ENCODE data around the gene MRPS14.

DNA sequence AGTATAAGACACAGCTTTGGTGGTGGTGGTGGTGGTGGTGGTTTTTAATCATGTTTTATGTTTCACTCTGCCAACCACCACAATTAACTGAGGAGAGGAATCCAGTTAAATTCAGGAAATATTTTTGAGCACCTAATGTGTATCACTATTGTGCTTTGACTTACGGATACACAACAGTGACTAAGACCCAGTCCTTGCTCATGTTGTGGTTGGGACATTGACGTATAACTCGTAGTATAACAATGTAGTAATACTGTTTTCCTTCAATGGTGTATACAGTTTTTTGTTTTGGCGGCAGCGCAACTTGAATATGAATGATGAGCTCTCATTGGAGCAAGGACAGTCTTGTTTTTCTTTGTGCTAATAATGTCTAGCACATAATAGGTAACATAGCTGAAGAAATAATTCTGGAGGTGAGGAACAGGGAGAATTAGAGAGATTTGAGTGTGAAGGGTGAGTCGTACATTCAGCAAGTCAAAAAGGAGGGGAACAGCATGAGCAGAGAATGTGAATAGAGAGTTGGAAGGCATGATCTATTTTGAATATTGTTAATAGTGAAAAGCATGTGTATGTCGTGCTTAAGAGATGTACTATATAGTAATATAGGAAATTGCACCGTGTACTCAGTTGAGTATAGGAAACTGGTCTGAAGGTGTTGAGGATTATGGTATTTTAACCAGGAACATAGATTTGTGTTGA lies 18.0 kb downstream of the MRPS14 start:
- TF ChIP-seq MAX (CRISPR knock-in tag; IDR thresholded peaks at IDR 0.05): no peak
- TF ChIP-seq, protein P1, sequence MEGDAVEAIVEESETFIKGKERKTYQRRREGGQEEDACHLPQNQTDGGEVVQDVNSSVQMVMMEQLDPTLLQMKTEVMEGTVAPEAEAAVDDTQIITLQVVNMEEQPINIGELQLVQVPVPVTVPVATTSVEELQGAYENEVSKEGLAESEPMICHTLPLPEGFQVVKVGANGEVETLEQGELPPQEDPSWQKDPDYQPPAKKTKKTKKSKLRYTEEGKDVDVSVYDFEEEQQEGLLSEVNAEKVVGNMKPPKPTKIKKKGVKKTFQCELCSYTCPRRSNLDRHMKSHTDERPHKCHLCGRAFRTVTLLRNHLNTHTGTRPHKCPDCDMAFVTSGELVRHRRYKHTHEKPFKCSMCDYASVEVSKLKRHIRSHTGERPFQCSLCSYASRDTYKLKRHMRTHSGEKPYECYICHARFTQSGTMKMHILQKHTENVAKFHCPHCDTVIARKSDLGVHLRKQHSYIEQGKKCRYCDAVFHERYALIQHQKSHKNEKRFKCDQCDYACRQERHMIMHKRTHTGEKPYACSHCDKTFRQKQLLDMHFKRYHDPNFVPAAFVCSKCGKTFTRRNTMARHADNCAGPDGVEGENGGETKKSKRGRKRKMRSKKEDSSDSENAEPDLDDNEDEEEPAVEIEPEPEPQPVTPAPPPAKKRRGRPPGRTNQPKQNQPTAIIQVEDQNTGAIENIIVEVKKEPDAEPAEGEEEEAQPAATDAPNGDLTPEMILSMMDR (IDR thresholded peaks at IDR 0.05 in 2 of 3, conservative IDR thresholded peaks at IDR 0.05 in 1 of 3; ENCODE audit: insufficient read depth in 2 of 3, low read depth in 1 of 3, low read length in 3 of 3): no peak
- TF ChIP-seq STAT5A (IDR thresholded peaks at IDR 0.05; ENCODE audit: borderline replicate concordance, low read length): no peak
- TF ChIP-seq JUN (IDR thresholded peaks at IDR 0.05; ENCODE audit: borderline replicate concordance, low read depth, low read length): no peak
- TF ChIP-seq JUN (CRISPR knock-in tag; IDR thresholded peaks at IDR 0.05; ENCODE audit: borderline replicate concordance): no peak
- TF ChIP-seq RFX5 (IDR thresholded peaks at IDR 0.05; ENCODE audit: low read depth, low read length): no peak

All from K562 (cell line).